Keratinocyte (primary cell): ENCODE data around the gene PRKCD. TPM values are rescaled to one million over a fixed set of nuclear protein-coding genes. Genes with fewer than 3 reads are reported as not detected.

Experiments
- DNase-seq: peaks from one replicate; pipeline ENCODE4 v3.0.0-alpha.2; 2011; ENCODE audit warnings: low read depth, missing footprints, low spot score
- FAIRE-seq: peaks from 2 replicates; lab custom pipeline; 2011; peaks lifted over from hg19 to GRCh38; lab: Jason Lieb, UNC
- H2AFZ ChIP-seq: 2 replicates; pipeline ENCODE4 v1.6.0; 2012; ENCODE audit warnings: low read length, control low read depth, inconsistent platforms; ENCODE audit not compliant: control insufficient read depth
- H3K27ac ChIP-seq: 2 replicates; pipeline ENCODE4 v1.5.1; 2011; ENCODE audit warnings: low read length; ENCODE audit not compliant: control insufficient read depth, insufficient read depth
- H3K27me3 ChIP-seq: 3 replicates; pipeline ENCODE4 v1.6.0; 2011; ENCODE audit warnings: low read length; ENCODE audit not compliant: control insufficient read depth, insufficient read depth; ENCODE audit errors: extremely low read depth
- H3K36me3 ChIP-seq, 2 experiments: 2 replicates in 1 of 2; 3 replicates in 1 of 2; pipeline ENCODE4 v1.5.1; 2011; ENCODE audit warnings: low read length in 2 of 2, mild to moderate bottlenecking in 1 of 2; ENCODE audit not compliant: control insufficient read depth in 2 of 2, insufficient read depth in 2 of 2; ENCODE audit errors: extremely low read depth in 1 of 2
- H3K4me1 ChIP-seq: 3 replicates; pipeline ENCODE4 v1.5.1; 2011; ENCODE audit warnings: low read length; ENCODE audit not compliant: control insufficient read depth, insufficient read depth; ENCODE audit errors: extremely low read depth
- H3K4me2 ChIP-seq: 3 replicates; pipeline ENCODE4 v1.6.0; 2011; ENCODE audit warnings: low read depth, low read length; ENCODE audit not compliant: control insufficient read depth, insufficient read depth; ENCODE audit errors: extremely low read depth
- H3K4me3 ChIP-seq, 3 experiments: fragments of 200-600 bp in 1 of 3; sonication (generic) in 1 of 3; 2 replicates in 2 of 3; 3 replicates in 1 of 3; pipeline ENCODE4 v1.5.1; 2011 to 2016; ENCODE audit warnings: low read length in 3 of 3, mild to moderate bottlenecking in 3 of 3, control low read depth in 2 of 3, inconsistent platforms in 1 of 3, low read depth in 1 of 3, mixed read lengths in 1 of 3, mixed run types in 1 of 3, moderate library complexity in 1 of 3; ENCODE audit not compliant: control insufficient read depth in 2 of 3, insufficient read depth in 2 of 3; ENCODE audit errors: extremely low read depth in 1 of 3
- H3K79me2 ChIP-seq: 2 replicates; pipeline ENCODE4 v1.6.0; 2012; ENCODE audit warnings: low read length; ENCODE audit not compliant: control insufficient read depth, insufficient read depth
- H3K9ac ChIP-seq: 3 replicates; pipeline ENCODE4 v1.6.0; 2011; ENCODE audit warnings: low read length; ENCODE audit not compliant: control insufficient read depth, insufficient read depth; ENCODE audit errors: extremely low read depth
- H3K9me1 ChIP-seq: 3 replicates; pipeline ENCODE4 v1.6.0; 2011; ENCODE audit warnings: low read length; ENCODE audit not compliant: control insufficient read depth, insufficient read depth; ENCODE audit errors: extremely low read depth
- H3K9me3 ChIP-seq: 2 replicates; pipeline ENCODE4 v1.5.1; 2012; ENCODE audit warnings: low read depth, low read length; ENCODE audit not compliant: control insufficient read depth
- H4K20me1 ChIP-seq: 3 replicates; pipeline ENCODE4 v1.6.0; 2011; ENCODE audit warnings: low read length; ENCODE audit not compliant: control insufficient read depth, insufficient read depth; ENCODE audit errors: extremely low read depth
- EZH2 ChIP-seq: IDR thresholded peaks from one replicate; pipeline ENCODE4 v1.6.1; 2012; ENCODE audit warnings: inconsistent platforms, mild to moderate bottlenecking, low read length, moderate library complexity
- dilution Hi-C: fragments of 300-500 bp; cut with MboI; formaldehyde crosslinking; loops from one replicate; pipeline ENCODE4 v1.7.0; 2020; ENCODE audit warnings: low sequenced_read_pairs; ENCODE audit not compliant: extremely low pct_ligation_motif_present
- polyA plus RNA-seq, 5 experiments: library from polyadenylated mRNA; depleted of rRNA in 3 of 5; stranded (reverse) in 3 of 5; stranded (forward) in 1 of 5; unstranded in 1 of 5; fragments of >200 nt; gene quantifications; 1 replicate in 1 of 5; 2 replicates in 3 of 5; 3 replicates in 1 of 5; pipeline versions ENCODE4 v1.2.1 to v1.2.3, GENCODE V29; 2011 to 2012; ENCODE audit warnings: missing spikeins in 2 of 5, low read depth in 1 of 5, low replicate concordance in 1 of 5
- TF ChIP-seq, protein P1 (sequence below), 3 experiments: IDR thresholded peaks in 1 of 3; conservative IDR thresholded peaks in 1 of 3; optimal IDR thresholded peaks in 1 of 3; 2 replicates in 2 of 3; 3 replicates in 1 of 3; pipeline versions ENCODE3 to v1.5.1; 2011; ENCODE audit warnings: low read length in 3 of 3, mild to moderate bottlenecking in 3 of 3, moderate library complexity in 2 of 3, control low read depth in 1 of 3, inconsistent platforms in 1 of 3; ENCODE audit not compliant: insufficient read depth in 2 of 3; ENCODE audit errors: extremely low read depth in 1 of 3

PRKCD gene
- polyA plus RNA-seq, 1 donor (not counting 4 experiments of a cell fraction or from before 2014, with no cell fraction given): 25.1 TPM

DNA sequence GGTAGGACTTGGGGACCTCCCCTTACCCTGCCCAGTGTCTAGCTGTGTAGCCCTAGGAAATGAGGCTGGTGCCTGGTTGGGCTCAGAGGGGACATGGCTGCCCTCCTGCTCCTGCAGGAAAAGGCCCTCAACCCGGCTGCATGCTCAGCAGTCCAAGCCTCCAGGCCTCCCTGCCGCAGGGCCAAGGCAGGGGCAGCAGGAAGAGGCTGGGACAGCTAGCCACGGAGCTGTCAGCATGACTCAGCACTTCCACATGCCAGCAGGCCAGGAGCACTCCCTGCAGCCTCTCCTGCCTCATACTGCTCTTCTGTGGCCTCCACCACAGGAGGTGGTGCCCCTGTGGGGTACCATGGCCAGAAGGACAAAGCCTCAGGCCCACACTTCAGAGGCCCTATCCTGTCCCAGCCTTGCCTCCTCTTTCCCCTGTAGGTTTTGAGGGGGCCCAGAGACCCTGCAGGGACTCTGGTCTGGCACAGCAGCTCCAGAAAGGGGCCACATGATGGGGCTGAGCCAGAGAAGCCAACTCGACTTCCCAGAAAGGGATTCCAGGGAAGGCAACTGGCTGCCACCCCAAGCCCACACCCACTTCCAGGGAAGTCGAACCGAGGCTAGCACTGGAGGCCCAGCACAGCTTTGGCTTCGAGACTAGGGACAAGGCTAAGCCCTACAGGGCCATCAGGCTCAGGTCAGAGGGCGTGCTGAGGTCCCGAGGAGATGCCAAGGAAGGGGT, 75.3 kb downstream of the PRKCD start:
- H4K20me1 ChIP-seq: peaks cover 12% of the 10 kb centered on the region
- H3K27me3 ChIP-seq: no peaks in the 10 kb centered on the region
- FAIRE-seq (peak; percentile 83), DNase-seq (no peak)
- H2AFZ ChIP-seq: no peak overlapping the region
- H3K4me3 ChIP-seq: no peak overlapping the region
- dilution Hi-C loops: no loop called here
- H3K79me2 ChIP-seq: peaks cover 60% of the 10 kb centered on the region
- H3K36me3 ChIP-seq: peaks cover 65 to 73% of the 10 kb centered on the region in 2 experiments
- no peaks in the 10 kb centered on the region for H3K9me3 ChIP-seq
- peak overlapping the region; percentile 42 for H3K27ac ChIP-seq
- TF ChIP-seq, protein P1, sequence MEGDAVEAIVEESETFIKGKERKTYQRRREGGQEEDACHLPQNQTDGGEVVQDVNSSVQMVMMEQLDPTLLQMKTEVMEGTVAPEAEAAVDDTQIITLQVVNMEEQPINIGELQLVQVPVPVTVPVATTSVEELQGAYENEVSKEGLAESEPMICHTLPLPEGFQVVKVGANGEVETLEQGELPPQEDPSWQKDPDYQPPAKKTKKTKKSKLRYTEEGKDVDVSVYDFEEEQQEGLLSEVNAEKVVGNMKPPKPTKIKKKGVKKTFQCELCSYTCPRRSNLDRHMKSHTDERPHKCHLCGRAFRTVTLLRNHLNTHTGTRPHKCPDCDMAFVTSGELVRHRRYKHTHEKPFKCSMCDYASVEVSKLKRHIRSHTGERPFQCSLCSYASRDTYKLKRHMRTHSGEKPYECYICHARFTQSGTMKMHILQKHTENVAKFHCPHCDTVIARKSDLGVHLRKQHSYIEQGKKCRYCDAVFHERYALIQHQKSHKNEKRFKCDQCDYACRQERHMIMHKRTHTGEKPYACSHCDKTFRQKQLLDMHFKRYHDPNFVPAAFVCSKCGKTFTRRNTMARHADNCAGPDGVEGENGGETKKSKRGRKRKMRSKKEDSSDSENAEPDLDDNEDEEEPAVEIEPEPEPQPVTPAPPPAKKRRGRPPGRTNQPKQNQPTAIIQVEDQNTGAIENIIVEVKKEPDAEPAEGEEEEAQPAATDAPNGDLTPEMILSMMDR (optimal IDR thresholded peaks at IDR 0.05 in 1 of 3, IDR thresholded peaks at IDR 0.05 in 1 of 3, conservative IDR thresholded peaks at IDR 0.05 in 1 of 3; ENCODE audit: extremely low read depth in 1 of 3, insufficient read depth in 2 of 3, low read length in 3 of 3): no peak
- TF ChIP-seq EZH2: no peak
- H3K9me1 ChIP-seq: peaks cover 5% of the 10 kb centered on the region
- peak overlapping the region; percentile 26 for H3K9ac ChIP-seq
- H3K4me2 ChIP-seq: no peak overlapping the region
- H3K4me1 ChIP-seq: peaks cover 32% of the 10 kb centered on the region

DNA sequence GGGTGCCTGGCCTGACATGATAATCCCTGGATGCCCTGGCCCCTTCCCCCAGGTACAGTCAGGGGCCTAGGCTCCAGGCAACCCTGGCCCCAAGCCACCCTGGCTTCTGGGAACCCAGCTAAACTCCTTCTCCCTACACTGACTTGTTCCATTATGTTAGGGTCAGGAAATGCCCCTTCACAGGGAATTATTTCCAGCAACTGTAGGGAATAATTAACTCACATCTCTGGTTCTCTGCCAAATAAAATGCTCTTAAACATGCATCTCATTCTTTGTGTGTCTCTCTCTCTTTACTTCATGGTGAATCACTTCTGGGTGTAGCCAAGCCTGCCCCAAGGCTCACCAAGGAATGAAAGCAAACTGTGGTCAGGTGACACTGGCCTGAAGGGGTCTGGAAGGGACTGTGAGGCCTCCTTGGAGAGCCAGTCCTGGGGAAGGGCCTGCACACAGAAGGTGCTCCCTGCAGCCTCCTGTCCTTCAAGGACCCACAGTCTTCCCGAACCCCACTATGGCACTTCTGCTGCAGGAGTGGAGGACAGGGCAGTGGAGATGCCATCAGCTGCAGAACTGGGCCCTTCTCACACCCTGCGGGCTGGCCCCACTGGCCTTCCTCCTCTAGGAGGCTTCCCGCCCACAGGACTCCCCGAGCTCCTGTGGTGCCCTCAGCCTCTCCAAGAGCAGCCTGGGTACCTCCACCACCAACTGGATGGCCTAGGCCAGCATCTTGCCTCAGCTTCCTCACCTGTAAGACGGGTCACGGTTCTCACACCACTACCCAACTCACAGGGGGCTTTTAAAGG, 77.2 kb downstream of the PRKCD start:
- FAIRE-seq: peak; percentile 97
- Histone ChIP-seq H3K4me2 (peak overlapping the region; percentile 27), H3K79me2 (peaks cover 65% of the 10 kb centered on the region), H3K27me3 (no peaks in the 10 kb centered on the region), H3K27ac (peak overlapping the region; percentile 54), H3K36me3 (peaks cover 55 to 66% of the 10 kb centered on the region in 2 experiments), H3K9me1 (peaks cover 10% of the 10 kb centered on the region), H3K9me3 (no peaks in the 10 kb centered on the region), H3K9ac (no peak overlapping the region), H4K20me1 (peaks cover 24% of the 10 kb centered on the region), H2AFZ (no peak overlapping the region), H3K4me3 (no peak overlapping the region), H3K4me1 (peaks cover 32% of the 10 kb centered on the region)
- DNase-seq: peak; percentile 78
- dilution Hi-C loops: no loop called here
- no peak for TF ChIP-seq EZH2
- TF ChIP-seq, protein P1 (optimal IDR thresholded peaks at IDR 0.05 in 1 of 3, IDR thresholded peaks at IDR 0.05 in 1 of 3, conservative IDR thresholded peaks at IDR 0.05 in 1 of 3; ENCODE audit: extremely low read depth in 1 of 3, insufficient read depth in 2 of 3, low read length in 3 of 3): no peak
